Right lobe of liver (tissue), 6 donors: ENCODE measurements around the gene PCBD1. TPM values are rescaled to one million over a fixed set of nuclear protein-coding genes. Genes with fewer than 3 reads are reported as not detected.

Experiments used
- ATAC-seq, 4 donors: fragments of 200-7000 bp; cut with Tn5 transposase; one replicate each; pipeline ENCODE4 v1.9.1; 2020; ENCODE audit warnings: mild to moderate bottlenecking in 4 of 4, moderate library complexity in 4 of 4
- DNase-seq, 3 donors: peaks; one replicate each; pipeline ENCODE4 v3.0.0-alpha.2; 2020
- H3K27ac ChIP-seq, 3 donors: fragments of 200-600 bp; one replicate each; pipeline ENCODE4 v1.8.0; 2022
- H3K27me3 ChIP-seq, 2 donors: fragments of 200-600 bp; one replicate each; pipeline ENCODE4 v1.8.0; 2022
- H3K36me3 ChIP-seq, 4 donors: fragments of 200-600 bp; sonication (generic) in 1 of 4; one replicate each; pipeline versions ENCODE4 v1.5.1 to v1.8.0; 2017 to 2022; ENCODE audit warnings: control low read depth in 1 of 4
- H3K4me1 ChIP-seq, 4 donors: fragments of 200-600 bp; sonication (generic) in 1 of 4; one replicate each; pipeline versions ENCODE4 v1.5.1 to v1.8.0; 2017 to 2022; ENCODE audit warnings: control low read depth in 1 of 4
- H3K4me3 ChIP-seq, 3 donors: fragments of 200-600 bp; one replicate each; pipeline ENCODE4 v1.8.0; 2022
- H3K9me3 ChIP-seq, 4 donors: fragments of 200-600 bp; sonication (generic) in 1 of 4; one replicate each; pipeline versions ENCODE4 v1.5.1 to v1.8.0; 2017 to 2022; ENCODE audit warnings: control low read depth in 1 of 4
- CTCF ChIP-seq, 4 donors: fragments of 200-600 bp in 3 of 4; fragments of 450-650 bp in 1 of 4; IDR thresholded peaks; one replicate each; pipeline versions ENCODE4 v1.5.1 to v1.8.0; 2016 to 2022; ENCODE audit warnings: antibody characterized with exemption in 4 of 4, mild to moderate bottlenecking in 2 of 4
- POLR2A ChIP-seq: fragments of 450-650 bp; IDR thresholded peaks from one replicate; pipeline ENCODE4 v1.6.1; 2017; ENCODE audit warnings: antibody characterized with exemption, mild to moderate bottlenecking
- WGBS: methylation state at CpG from one replicate; pipeline ENCODE4 v1.1.6; 2018; ENCODE audit warnings: low coverage, low lambda C conversion rate; ENCODE audit not compliant: insufficient coverage; ENCODE audit errors: missing lambda C conversion rate; 5-methylcytosine and 5-hydroxymethylcytosine counted together
- intact Hi-C, 2 donors: fragments of 100-400 bp; cut with DNase I; formaldehyde crosslinking; loops; one replicate each; pipeline versions ENCODE4 v1.11.2 to v1.14.1; 2022
- total RNA-seq, 6 experiments: library from RNA; depleted of rRNA in 2 of 6; stranded (reverse); fragments of >200 nt in 2 of 6; fragmentation: NEBNext Ultra II Directional in 3 of 6; extraction: Animal tissue kit (Norgen Biotek cat#: 25700) in 3 of 6; gene quantifications; one replicate each; pipeline versions ENCODE4 v1.1.0 to v1.2.4, GENCODE V29; 2016 to 2023
- donor health status: DM: no; HTN: yes; CAD: no.
- donor health status: DM: no; HTN: no; CAD: no.
- donor health status: DM: no; HTN: no; CAD: no.
- donor health status: DM: no; HTN: yes; CAD: no.
- donor health status: DM: no; HTN: yes; CAD: no.

PCBD1 gene
- total RNA-seq, 6 experiments from 2014 or later, result 165 to 375 (median 230) TPM

- Histone ChIP-seq H3K4me1 (peaks cover 0 to 10% (median 5%) of the 10 kb centered on the region in 4 donors), H3K36me3 (peaks cover 0 to 19% (median 0%) of the 10 kb centered on the region in 4 donors), H3K27me3 (no peaks in the 10 kb centered on the region), H3K4me3 (no peak overlapping the region), H3K27ac (no peak overlapping the region), H3K9me3 (no peaks in the 10 kb centered on the region)
- intact Hi-C loops, result no loop called here
- ATAC-seq (no peak), DNase-seq (no peak)
- 81% methylated on average over 2 of the region's 2 CpGs for WGBS
- no peak for TF ChIP-seq POLR2A
- no peak for TF ChIP-seq CTCF (IDR thresholded peaks at IDR 0.05)
Observed at GRCh38 chr10:70843776-70844489, 44.4 kb downstream of the PCBD1 start.

DNA sequence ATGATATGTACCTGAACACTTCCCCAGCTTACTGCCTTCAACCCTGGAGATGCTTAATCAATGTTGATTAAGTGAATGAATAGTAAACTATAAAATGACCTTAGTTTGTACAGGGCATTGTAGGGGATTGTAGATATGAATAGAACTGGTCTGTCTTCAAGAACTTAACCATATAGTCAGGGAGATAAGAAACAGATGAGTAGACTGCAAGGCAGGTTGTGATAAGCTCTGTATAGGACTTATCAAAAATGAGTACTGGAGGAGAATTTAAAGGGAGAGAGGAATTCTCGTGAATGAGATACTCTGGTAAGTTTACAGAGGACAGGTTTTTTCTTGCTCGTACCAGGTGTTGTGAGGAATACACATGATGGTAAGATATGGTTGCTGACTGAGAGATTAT lies 45.0 kb downstream of the PCBD1 start:
- no peaks in the 10 kb centered on the region for H3K9me3 ChIP-seq
- H3K4me3 ChIP-seq, result no peak overlapping the region
- no peak for DNase-seq
- H3K27me3 ChIP-seq, result no peaks in the 10 kb centered on the region
- no peak for TF ChIP-seq POLR2A
- no peak for TF ChIP-seq CTCF (IDR thresholded peaks at IDR 0.05)
- no peak for ATAC-seq
- peaks cover 0 to 19% (median 0%) of the 10 kb centered on the region in 4 donors for H3K36me3 ChIP-seq
- intact Hi-C loops, result no loop called here
- peaks cover 0 to 10% (median 5%) of the 10 kb centered on the region in 4 donors for H3K4me1 ChIP-seq
- 60% methylated on average over 2 of the region's 2 CpGs for WGBS
- no peak overlapping the region for H3K27ac ChIP-seq

GRCh38 chr10:70840836-70841235 lies 47.5 kb downstream of the PCBD1 start:
- DNase-seq (no peak), ATAC-seq (no peak)
- no peaks in the 10 kb centered on the region for H3K9me3 ChIP-seq
- no peaks in the 10 kb centered on the region for H3K27me3 ChIP-seq
- H3K27ac ChIP-seq, result no peak overlapping the region
- intact Hi-C loops, result no loop called here
- H3K4me3 ChIP-seq, result no peak overlapping the region
- 75% methylated on average over 2 of the region's 2 CpGs for WGBS
- TF ChIP-seq POLR2A, result no peak
- no peak for TF ChIP-seq CTCF (IDR thresholded peaks at IDR 0.05)
- peaks cover 0 to 12% (median 0%) of the 10 kb centered on the region in 4 donors for H3K36me3 ChIP-seq
- peaks cover 0 to 25% (median 10%) of the 10 kb centered on the region in 4 donors for H3K4me1 ChIP-seq

- TF ChIP-seq POLR2A, result no peak
- TF ChIP-seq CTCF (IDR thresholded peaks at IDR 0.05), result no peak
- Histone ChIP-seq H3K4me1 (peaks cover 0 to 36% (median 13%) of the 10 kb centered on the region in 4 donors), H3K36me3 (no peaks in the 10 kb centered on the region), H3K4me3 (no peak overlapping the region), H3K9me3 (no peaks in the 10 kb centered on the region), H3K27ac (no peak overlapping the region), H3K27me3 (no peaks in the 10 kb centered on the region)
- 59% methylated on average over 4 of the region's 4 CpGs for WGBS
- intact Hi-C loops, result no loop called here
- ATAC-seq (no peak), DNase-seq (no peak)
Observed at GRCh38 chr10:70838270-70838805, 50.0 kb downstream of the PCBD1 start.
